ENCODE results near the gene RAB27B. TPM values are rescaled to one million over a fixed set of nuclear protein-coding genes. Genes with fewer than 3 reads are reported as not detected.
"Not testable (repeated sequence)": the region's sequence is repeated elsewhere in the genome, so short reads cannot be mapped to it uniquely, and the experiment has no call there.

The RAB27B gene
- total RNA-seq, 4 donors from 2014 or later: under 0.01 to 51.2 (median 3.3) TPM

DNA sequence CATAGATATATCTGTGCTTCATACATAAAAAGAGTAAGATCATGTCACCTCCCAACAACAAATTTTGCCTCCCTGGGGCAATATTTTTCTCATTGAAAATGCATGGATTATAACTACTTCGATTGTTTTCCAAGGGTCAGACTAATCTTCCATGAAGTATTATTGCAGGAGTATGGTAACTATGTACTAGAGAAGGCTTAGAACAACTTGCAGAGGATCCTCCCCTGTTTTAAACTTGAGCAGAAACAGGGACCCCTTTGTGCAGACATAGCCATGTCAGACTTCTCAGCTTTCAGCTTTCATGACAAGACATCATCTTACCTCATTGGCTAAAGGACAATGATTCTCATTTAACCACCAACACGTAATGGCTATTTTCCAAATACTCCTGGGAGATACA is 13.2 kb upstream of the RAB27B start:
- Histone ChIP-seq H3K4me3 (no peak overlapping the region), H3K9me3 (no peaks in the 10 kb centered on the region), H3K4me1 (no peaks in the 10 kb centered on the region), H3K27ac (no peak overlapping the region), H3K36me3 (no peaks in the 10 kb centered on the region), H3K27me3 (no peaks in the 10 kb centered on the region)
- intact Hi-C loops (cut with DNase I; ENCODE audit: low total_unique reads): no loop called here
- DNase-seq: no peak
- TF ChIP-seq, protein P1, sequence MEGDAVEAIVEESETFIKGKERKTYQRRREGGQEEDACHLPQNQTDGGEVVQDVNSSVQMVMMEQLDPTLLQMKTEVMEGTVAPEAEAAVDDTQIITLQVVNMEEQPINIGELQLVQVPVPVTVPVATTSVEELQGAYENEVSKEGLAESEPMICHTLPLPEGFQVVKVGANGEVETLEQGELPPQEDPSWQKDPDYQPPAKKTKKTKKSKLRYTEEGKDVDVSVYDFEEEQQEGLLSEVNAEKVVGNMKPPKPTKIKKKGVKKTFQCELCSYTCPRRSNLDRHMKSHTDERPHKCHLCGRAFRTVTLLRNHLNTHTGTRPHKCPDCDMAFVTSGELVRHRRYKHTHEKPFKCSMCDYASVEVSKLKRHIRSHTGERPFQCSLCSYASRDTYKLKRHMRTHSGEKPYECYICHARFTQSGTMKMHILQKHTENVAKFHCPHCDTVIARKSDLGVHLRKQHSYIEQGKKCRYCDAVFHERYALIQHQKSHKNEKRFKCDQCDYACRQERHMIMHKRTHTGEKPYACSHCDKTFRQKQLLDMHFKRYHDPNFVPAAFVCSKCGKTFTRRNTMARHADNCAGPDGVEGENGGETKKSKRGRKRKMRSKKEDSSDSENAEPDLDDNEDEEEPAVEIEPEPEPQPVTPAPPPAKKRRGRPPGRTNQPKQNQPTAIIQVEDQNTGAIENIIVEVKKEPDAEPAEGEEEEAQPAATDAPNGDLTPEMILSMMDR (IDR thresholded peaks at IDR 0.05): no peak
- TF ChIP-seq POLR2A (IDR thresholded peaks at IDR 0.05): no peak

DNA sequence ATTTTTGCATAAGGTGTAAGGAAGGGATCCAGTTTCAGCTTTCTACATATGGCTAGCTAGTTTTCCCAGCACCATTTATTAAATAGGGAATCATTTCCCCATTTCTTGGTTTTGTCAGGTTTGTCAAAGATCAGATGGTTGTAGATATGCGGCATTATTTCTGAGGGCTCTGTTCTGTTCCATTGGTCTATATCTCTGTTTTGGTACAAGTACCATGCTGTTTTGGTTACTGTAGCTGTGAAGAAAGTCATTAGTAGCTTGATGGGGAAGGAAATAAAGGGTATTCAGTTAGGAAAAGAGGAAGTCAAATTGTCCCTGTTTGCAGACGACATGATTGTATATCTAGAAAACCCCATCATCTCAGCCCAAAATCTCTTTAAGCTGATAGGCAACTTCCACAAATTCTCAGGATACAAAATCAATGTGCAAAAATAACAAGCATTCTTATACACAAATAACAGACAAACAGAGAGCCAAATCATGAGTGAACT is 7.4 kb upstream of the RAB27B start:
- H3K27me3 ChIP-seq; intact Hi-C loops (cut with DNase I; ENCODE audit: low total_unique reads); H3K36me3 ChIP-seq; DNase-seq; H3K4me1 ChIP-seq; H3K4me3 ChIP-seq; H3K27ac ChIP-seq; H3K9me3 ChIP-seq: not testable (repeated sequence)

DNA sequence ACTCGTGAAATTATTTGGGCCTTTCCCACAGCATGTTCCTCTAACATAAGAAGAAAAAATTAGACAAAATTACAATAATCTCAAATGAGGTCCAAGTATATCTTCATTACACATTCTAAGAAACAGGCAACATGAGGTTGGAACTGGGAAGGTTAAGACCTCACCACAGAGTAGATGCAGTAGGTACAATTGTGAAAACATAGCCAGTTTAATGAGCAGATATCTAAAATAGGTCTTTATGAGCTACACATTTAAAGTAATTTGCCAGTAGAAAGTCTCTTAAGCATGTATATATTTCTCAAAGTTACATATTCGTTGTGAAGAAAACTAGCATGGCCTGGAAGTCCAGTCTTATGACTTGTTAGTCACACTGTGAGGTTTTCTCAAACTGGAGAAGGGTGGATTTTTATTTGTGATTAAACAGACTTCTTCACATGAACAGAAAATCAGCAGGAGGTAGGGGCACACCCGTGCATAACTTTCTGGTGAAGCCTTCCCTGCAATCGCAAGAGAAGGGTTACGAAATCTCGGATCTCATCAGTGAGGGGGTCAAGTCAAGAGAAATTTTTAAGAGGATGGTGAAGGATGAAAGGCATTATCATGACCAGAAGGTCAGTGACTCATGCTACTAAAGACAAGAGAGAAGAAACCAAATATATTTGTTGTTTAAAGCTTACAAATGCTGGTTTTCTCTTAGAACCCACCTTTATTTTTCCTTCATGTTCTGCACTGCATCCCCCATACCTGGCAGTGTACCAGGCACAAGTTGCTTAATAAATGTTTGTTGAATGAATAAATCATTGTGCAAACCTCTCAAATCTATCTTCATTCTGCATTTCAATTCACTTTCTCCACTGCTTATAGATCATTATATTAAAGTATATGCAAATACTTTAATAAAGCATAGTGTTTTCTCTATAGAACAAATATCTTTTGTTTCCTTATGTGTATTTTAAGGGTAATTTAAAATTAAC is 5.1 kb upstream of the RAB27B start:
- intact Hi-C loops (cut with DNase I; ENCODE audit: low total_unique reads): no loop called here
- no peak for DNase-seq
- no peak for TF ChIP-seq POLR2A (IDR thresholded peaks at IDR 0.05)
- TF ChIP-seq, protein P1 (IDR thresholded peaks at IDR 0.05): no peak

DNA sequence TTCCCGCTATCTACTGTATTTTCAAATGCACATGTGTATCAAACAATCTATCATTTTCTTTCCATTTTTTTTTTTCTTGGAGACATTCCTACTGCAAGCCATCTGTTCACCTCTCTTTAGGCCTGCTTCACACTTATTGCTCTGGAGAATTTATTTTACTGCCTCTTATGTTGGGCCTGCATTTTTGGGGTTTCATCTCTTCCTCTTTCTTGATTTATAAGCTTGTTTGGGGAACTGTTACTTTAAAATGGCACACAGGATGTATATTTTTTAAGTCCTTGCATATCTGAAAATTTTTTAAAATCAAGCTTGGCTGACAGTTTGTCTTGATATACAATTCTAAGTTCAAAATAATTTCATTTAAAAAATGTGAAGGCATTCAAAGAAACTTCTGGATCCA is 3.5 kb upstream of the RAB27B start:
- H3K9me3 ChIP-seq: no peaks in the 10 kb centered on the region
- intact Hi-C loops (cut with DNase I; ENCODE audit: low total_unique reads): no loop called here
- DNase-seq: no peak
- H3K27ac ChIP-seq: no peak overlapping the region
- H3K36me3 ChIP-seq: no peaks in the 10 kb centered on the region
- H3K4me1 ChIP-seq: no peaks in the 10 kb centered on the region
- TF ChIP-seq POLR2A (IDR thresholded peaks at IDR 0.05): no peak
- TF ChIP-seq, protein P1 (IDR thresholded peaks at IDR 0.05): no peak
- no peaks in the 10 kb centered on the region for H3K27me3 ChIP-seq
- no peak overlapping the region for H3K4me3 ChIP-seq

More for the DNA sequence above, 5.1 kb upstream of the RAB27B start:
- Histone ChIP-seq H3K4me3 (no peak overlapping the region), H3K36me3 (no peaks in the 10 kb centered on the region), H3K4me1 (no peaks in the 10 kb centered on the region), H3K9me3 (no peaks in the 10 kb centered on the region), H3K27me3 (no peaks in the 10 kb centered on the region), H3K27ac (no peak overlapping the region)

DNA sequence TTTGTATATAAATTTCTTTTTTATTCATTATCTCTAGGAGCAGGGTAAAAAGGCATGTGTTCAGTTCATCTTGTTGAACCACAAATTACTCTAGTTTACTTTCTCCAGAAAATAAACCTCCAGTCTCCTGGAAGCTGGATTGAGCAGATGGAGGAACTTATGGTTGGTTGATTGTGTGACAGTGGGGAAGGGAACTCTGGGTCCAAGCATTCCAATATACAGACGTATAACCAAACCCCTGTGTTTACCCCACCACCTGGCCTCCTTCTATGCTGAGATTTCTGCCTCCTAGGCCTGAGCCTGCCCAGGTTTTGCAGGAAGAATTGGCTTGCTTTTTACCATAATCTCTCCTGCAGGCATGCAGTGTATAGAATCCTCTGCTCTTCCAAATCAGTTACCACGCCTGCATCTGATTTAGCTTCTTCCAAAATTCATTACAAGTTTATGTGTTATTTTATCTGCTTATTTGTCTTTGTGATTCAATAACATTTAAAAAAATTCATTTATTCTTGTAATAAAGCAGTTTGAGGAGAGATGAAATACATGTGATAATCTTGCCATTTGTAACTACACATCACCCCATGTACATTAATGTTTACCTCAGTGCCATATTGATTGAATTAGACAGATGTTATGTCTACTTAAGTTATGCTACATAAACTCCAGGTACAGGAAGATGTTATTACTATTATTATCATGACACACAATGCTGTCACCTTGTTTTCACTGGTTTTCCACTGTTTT is 2.5 kb upstream of the RAB27B start:
- Histone ChIP-seq H3K4me1 (no peaks in the 10 kb centered on the region), H3K9me3 (no peaks in the 10 kb centered on the region), H3K27me3 (no peaks in the 10 kb centered on the region), H3K27ac (no peak overlapping the region), H3K4me3 (no peak overlapping the region), H3K36me3 (no peaks in the 10 kb centered on the region)
- DNase-seq: no peak
- no peak for TF ChIP-seq POLR2A (IDR thresholded peaks at IDR 0.05)
- TF ChIP-seq, protein P1 (IDR thresholded peaks at IDR 0.05): no peak
- intact Hi-C loops (cut with DNase I; ENCODE audit: low total_unique reads): no loop called here

All from uterus (tissue), 4 donors.